ENCODE results near the gene IL32.

IL32 gene

GRCh38 chr16:3089717-3090592 lies 24.5 kb downstream of the IL32 start:
- DNase-seq (ENCODE audit: low spot score), result no peak

GRCh38 chr16:3091551-3091950 lies 26.1 kb downstream of the IL32 start:
- DNase-seq (ENCODE audit: low spot score), result no peak

- no peak for DNase-seq (ENCODE audit: low spot score)
Observed at GRCh38 chr16:3092501-3092941, 27.1 kb downstream of the IL32 start.

- DNase-seq (ENCODE audit: low spot score), result peak; percentile 78
Observed at GRCh38 chr16:3094289-3095027, 29.0 kb downstream of the IL32 start.

- peak; percentile 78 for DNase-seq (ENCODE audit: low spot score)
Observed at GRCh38 chr16:3095869-3096268, 30.4 kb downstream of the IL32 start.

- DNase-seq (ENCODE audit: low spot score), result no peak
Observed at GRCh38 chr16:3096362-3096761, 30.9 kb downstream of the IL32 start.

- DNase-seq (ENCODE audit: low spot score), result no peak
Observed at GRCh38 chr16:3097266-3097665, 31.8 kb downstream of the IL32 start.

GRCh38 chr16:3098459-3099394 lies 33.3 kb downstream of the IL32 start, which contains the start of gene ZSCAN10:
Gene ZSCAN10, minus strand, starts transcription at chr16:3099294. Its CDS starts 6,357 bp downstream, at chr16:3092937.
- no peak for DNase-seq (ENCODE audit: low spot score)

- DNase-seq (ENCODE audit: low spot score), result no peak
Observed at GRCh38 chr16:3099395-3099731, 33.9 kb downstream of the IL32 start.

- peak; percentile 91 for DNase-seq (ENCODE audit: low spot score)
Observed at GRCh38 chr16:3099732-3100499, 34.5 kb downstream of the IL32 start.

GRCh38 chr16:3101018-3101840 lies 35.8 kb downstream of the IL32 start:
- DNase-seq (ENCODE audit: low spot score), result peak; percentile 71

GRCh38 chr16:3101841-3102470 lies 36.5 kb downstream of the IL32 start:
- peak; percentile 39 for DNase-seq (ENCODE audit: low spot score)

- peak; percentile 89 for DNase-seq (ENCODE audit: low spot score)
Observed at GRCh38 chr16:3106205-3106928, 40.9 kb downstream of the IL32 start.

- DNase-seq (ENCODE audit: low spot score), result no peak
Observed at GRCh38 chr16:3112058-3112880, 46.8 kb downstream of the IL32 start, which contains the start of gene ZNF205. Gene ZNF205, plus strand, starts transcription at chr16:3112586. Its CDS starts 845 bp downstream, at chr16:3113431.

- DNase-seq (ENCODE audit: low spot score), result no peak
Observed at GRCh38 chr16:3112881-3113574, 47.6 kb downstream of the IL32 start.

GRCh38 chr16:3113765-3114479 lies 48.5 kb downstream of the IL32 start:
- no peak for DNase-seq (ENCODE audit: low spot score)

- DNase-seq (ENCODE audit: low spot score), result no peak
Observed at GRCh38 chr16:3115003-3115402, 49.6 kb downstream of the IL32 start.
